ENCODE results near the gene TSFM.
A peak's percentile ranks its signal among the peaks of the same experiment; 100 is the strongest.

The TSFM gene

DNA sequence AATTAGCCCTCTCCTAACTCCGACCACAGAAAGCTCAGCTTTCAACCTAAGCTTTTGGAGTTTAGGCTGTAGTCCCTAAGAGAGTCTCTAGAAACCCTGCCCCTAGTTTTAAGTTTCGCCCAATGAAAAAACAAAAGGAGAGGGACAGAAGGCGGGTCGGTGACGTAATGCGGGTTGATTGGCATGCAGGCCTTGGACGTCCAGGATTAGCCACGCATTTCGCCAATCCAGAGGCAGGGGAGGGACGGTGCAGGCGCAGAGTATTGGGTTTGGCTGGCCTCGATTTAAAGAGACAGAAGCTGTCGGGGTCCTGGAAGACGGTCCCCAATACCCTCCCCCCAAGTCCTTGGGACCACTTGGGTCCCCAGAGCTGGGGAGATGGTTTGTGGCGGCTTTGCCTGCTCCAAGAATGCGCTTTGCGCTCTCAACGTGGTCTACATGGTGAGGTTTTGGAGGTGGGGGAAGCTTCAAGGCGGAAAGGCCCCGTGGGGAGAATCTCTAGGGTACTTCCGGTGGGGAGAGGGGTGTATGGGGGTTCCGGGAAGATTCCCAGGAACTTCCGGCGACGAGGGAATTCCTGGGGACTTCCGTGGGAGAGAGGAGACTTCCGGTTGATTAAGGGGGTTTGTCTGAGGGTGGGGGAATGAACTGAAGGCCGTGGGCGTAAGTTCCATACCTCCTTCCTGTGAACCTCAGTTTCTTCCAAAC is 37.7 kb upstream of the TSFM start, which contains the start of gene TSPAN31 (continued):
- TF ChIP-seq ZNF654 (tag by site-specific recombination; IDR thresholded peaks at IDR 0.05; ENCODE audit: low read depth) (no peak), ZNF311 (tag by site-specific recombination; IDR thresholded peaks at IDR 0.05; ENCODE audit: borderline replicate concordance) (no peak), ZBTB48 (tag by site-specific recombination; IDR thresholded peaks at IDR 0.05) (peak; percentile 92), ZFP69B (tag by site-specific recombination; IDR thresholded peaks at IDR 0.05) (no peak), ZNF776 (tag by site-specific recombination; IDR thresholded peaks at IDR 0.05; ENCODE audit: borderline replicate concordance) (no peak), ZNF114 (tag by site-specific recombination; IDR thresholded peaks at IDR 0.05) (no peak), MZF1 (tag by site-specific recombination; IDR thresholded peaks at IDR 0.05; ENCODE audit: borderline replicate concordance) (no peak), ZNF777 (tag by site-specific recombination; IDR thresholded peaks at IDR 0.05; ENCODE audit: borderline replicate concordance) (no peak), ZFHX2 (tag by site-specific recombination; conservative IDR thresholded peaks at IDR 0.05) (peak; percentile 84), OSR2 (tag by site-specific recombination; IDR thresholded peaks at IDR 0.05) (no peak), YY1 (tag by site-specific recombination; IDR thresholded peaks at IDR 0.05) (no peak), ZNF175 (tag by site-specific recombination; IDR thresholded peaks at IDR 0.05) (no peak), ZNF121 (tag by site-specific recombination; IDR thresholded peaks at IDR 0.05) (no peak), SALL2 (tag by site-specific recombination; IDR thresholded peaks at IDR 0.05; ENCODE audit: borderline replicate concordance) (no peak), ZNF626 (tag by site-specific recombination; IDR thresholded peaks at IDR 0.05) (no peak), ZBTB26 (tag by site-specific recombination; optimal IDR thresholded peaks at IDR 0.05) (no peak), ZNF704 (tag by site-specific recombination; IDR thresholded peaks at IDR 0.05) (no peak), ZSCAN5A (tag by site-specific recombination; IDR thresholded peaks at IDR 0.05) (no peak), HOXD13 (CRISPR knock-in tag; IDR thresholded peaks at IDR 0.05; ENCODE audit: borderline replicate concordance) (no peak)
- TF ChIP-seq, protein P1, sequence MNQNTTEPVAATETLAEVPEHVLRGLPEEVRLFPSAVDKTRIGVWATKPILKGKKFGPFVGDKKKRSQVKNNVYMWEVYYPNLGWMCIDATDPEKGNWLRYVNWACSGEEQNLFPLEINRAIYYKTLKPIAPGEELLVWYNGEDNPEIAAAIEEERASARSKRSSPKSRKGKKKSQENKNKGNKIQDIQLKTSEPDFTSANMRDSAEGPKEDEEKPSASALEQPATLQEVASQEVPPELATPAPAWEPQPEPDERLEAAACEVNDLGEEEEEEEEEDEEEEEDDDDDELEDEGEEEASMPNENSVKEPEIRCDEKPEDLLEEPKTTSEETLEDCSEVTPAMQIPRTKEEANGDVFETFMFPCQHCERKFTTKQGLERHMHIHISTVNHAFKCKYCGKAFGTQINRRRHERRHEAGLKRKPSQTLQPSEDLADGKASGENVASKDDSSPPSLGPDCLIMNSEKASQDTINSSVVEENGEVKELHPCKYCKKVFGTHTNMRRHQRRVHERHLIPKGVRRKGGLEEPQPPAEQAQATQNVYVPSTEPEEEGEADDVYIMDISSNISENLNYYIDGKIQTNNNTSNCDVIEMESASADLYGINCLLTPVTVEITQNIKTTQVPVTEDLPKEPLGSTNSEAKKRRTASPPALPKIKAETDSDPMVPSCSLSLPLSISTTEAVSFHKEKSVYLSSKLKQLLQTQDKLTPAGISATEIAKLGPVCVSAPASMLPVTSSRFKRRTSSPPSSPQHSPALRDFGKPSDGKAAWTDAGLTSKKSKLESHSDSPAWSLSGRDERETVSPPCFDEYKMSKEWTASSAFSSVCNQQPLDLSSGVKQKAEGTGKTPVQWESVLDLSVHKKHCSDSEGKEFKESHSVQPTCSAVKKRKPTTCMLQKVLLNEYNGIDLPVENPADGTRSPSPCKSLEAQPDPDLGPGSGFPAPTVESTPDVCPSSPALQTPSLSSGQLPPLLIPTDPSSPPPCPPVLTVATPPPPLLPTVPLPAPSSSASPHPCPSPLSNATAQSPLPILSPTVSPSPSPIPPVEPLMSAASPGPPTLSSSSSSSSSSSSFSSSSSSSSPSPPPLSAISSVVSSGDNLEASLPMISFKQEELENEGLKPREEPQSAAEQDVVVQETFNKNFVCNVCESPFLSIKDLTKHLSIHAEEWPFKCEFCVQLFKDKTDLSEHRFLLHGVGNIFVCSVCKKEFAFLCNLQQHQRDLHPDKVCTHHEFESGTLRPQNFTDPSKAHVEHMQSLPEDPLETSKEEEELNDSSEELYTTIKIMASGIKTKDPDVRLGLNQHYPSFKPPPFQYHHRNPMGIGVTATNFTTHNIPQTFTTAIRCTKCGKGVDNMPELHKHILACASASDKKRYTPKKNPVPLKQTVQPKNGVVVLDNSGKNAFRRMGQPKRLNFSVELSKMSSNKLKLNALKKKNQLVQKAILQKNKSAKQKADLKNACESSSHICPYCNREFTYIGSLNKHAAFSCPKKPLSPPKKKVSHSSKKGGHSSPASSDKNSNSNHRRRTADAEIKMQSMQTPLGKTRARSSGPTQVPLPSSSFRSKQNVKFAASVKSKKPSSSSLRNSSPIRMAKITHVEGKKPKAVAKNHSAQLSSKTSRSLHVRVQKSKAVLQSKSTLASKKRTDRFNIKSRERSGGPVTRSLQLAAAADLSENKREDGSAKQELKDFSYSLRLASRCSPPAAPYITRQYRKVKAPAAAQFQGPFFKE (tag by site-specific recombination; IDR thresholded peaks at IDR 0.05; ENCODE audit: borderline replicate concordance) = no peak
- TF ChIP-seq, protein P2, sequence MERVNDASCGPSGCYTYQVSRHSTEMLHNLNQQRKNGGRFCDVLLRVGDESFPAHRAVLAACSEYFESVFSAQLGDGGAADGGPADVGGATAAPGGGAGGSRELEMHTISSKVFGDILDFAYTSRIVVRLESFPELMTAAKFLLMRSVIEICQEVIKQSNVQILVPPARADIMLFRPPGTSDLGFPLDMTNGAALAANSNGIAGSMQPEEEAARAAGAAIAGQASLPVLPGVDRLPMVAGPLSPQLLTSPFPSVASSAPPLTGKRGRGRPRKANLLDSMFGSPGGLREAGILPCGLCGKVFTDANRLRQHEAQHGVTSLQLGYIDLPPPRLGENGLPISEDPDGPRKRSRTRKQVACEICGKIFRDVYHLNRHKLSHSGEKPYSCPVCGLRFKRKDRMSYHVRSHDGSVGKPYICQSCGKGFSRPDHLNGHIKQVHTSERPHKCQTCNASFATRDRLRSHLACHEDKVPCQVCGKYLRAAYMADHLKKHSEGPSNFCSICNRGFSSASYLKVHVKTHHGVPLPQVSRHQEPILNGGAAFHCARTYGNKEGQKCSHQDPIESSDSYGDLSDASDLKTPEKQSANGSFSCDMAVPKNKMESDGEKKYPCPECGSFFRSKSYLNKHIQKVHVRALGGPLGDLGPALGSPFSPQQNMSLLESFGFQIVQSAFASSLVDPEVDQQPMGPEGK (tag by site-specific recombination; IDR thresholded peaks at IDR 0.05) = peak; percentile 95
- TF ChIP-seq, protein P3, sequence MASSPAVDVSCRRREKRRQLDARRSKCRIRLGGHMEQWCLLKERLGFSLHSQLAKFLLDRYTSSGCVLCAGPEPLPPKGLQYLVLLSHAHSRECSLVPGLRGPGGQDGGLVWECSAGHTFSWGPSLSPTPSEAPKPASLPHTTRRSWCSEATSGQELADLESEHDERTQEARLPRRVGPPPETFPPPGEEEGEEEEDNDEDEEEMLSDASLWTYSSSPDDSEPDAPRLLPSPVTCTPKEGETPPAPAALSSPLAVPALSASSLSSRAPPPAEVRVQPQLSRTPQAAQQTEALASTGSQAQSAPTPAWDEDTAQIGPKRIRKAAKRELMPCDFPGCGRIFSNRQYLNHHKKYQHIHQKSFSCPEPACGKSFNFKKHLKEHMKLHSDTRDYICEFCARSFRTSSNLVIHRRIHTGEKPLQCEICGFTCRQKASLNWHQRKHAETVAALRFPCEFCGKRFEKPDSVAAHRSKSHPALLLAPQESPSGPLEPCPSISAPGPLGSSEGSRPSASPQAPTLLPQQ (tag by site-specific recombination; IDR thresholded peaks at IDR 0.05) = no peak
- TF ChIP-seq, protein P4, sequence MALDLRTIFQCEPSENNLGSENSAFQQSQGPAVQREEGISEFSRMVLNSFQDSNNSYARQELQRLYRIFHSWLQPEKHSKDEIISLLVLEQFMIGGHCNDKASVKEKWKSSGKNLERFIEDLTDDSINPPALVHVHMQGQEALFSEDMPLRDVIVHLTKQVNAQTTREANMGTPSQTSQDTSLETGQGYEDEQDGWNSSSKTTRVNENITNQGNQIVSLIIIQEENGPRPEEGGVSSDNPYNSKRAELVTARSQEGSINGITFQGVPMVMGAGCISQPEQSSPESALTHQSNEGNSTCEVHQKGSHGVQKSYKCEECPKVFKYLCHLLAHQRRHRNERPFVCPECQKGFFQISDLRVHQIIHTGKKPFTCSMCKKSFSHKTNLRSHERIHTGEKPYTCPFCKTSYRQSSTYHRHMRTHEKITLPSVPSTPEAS (tag by site-specific recombination; IDR thresholded peaks at IDR 0.05) = no peak

All from HEK293 (cell line).